Ovary (tissue), 3 donors: Measurements from ENCODE around the gene IGSF9.

Source experiments
- CTCF ChIP-seq, 3 donors: fragments of 450-650 bp in 2 of 3; fragments of 200-600 bp in 1 of 3; IDR thresholded peaks; one replicate each; pipeline versions ENCODE4 v1.5.1 to v1.8.0; 2016 to 2022; ENCODE audit warnings: antibody characterized with exemption in 3 of 3, mild to moderate bottlenecking in 1 of 3
- EP300 ChIP-seq: sonication (generic); formaldehyde crosslinking; IDR thresholded peaks from one replicate; pipeline ENCODE4 v1.6.1; 2017; ENCODE audit warnings: antibody characterized with exemption
- POLR2A ChIP-seq: fragments of 450-650 bp; IDR thresholded peaks from one replicate; pipeline ENCODE4 v1.6.1; 2017; ENCODE audit warnings: antibody characterized with exemption, mild to moderate bottlenecking, moderate library complexity
- donor health status: DM: no; HTN: no; CAD: no.

GRCh38 chr1:159943278-159943640 is 2.2 kb downstream of the IGSF9 start:
- TF ChIP-seq CTCF (IDR thresholded peaks at IDR 0.05) (no peak), POLR2A (no peak), EP300 (no peak)
